Stimulated activated CD4-positive, alpha-beta T cell treated with anti-CD3 and anti-CD28 coated beads, TNF-alpha, amount 100 ng/mL, for 1 hour (primary cell): ENCODE data around the gene LPGAT1.
A peak's percentile ranks its signal among the peaks of the same experiment; 100 is the strongest.
"Not testable (repeated sequence)": the region's sequence is repeated elsewhere in the genome, so short reads cannot be mapped to it uniquely, and the experiment has no call there.

Source experiments
- DNase-seq, 3 donors: peaks; one replicate each; pipeline ENCODE4 v3.0.0-alpha.2; 2020; ENCODE audit warnings: low read depth in 3 of 3, low spot score in 1 of 3

LPGAT1 gene

GRCh38 chr1:211708006-211708405 is 122.6 kb downstream of the LPGAT1 start:
- DNase-seq: no peak

GRCh38 chr1:211705467-211706091 is 125.0 kb downstream of the LPGAT1 start:
- DNase-seq: no peak

- no peak for DNase-seq
Measured at GRCh38 chr1:211704543-211704942, 126.0 kb downstream of the LPGAT1 start.

- DNase-seq: no peak
Measured at GRCh38 chr1:211703812-211704537, 126.6 kb downstream of the LPGAT1 start.

GRCh38 chr1:211701733-211702132 is 128.8 kb downstream of the LPGAT1 start:
- DNase-seq: no peak

GRCh38 chr1:211699059-211699458 is 131.5 kb downstream of the LPGAT1 start:
- no peak for DNase-seq

- DNase-seq: peak; percentile 37 to 74 (median 44)
Measured at GRCh38 chr1:211698161-211699026, 132.2 kb downstream of the LPGAT1 start.

- DNase-seq: no peak
Measured at GRCh38 chr1:211697356-211697755, 133.2 kb downstream of the LPGAT1 start.

- DNase-seq: no peak
Measured at GRCh38 chr1:211695135-211695816, 135.3 kb downstream of the LPGAT1 start.

- DNase-seq: not testable (repeated sequence)
Measured at GRCh38 chr1:211693911-211694310, 136.7 kb downstream of the LPGAT1 start.
